CD4-positive, alpha-beta T cell (primary cell): Measurements from ENCODE around the gene IFT74. TPM values are rescaled to one million over a fixed set of nuclear protein-coding genes. Genes with fewer than 3 reads are reported as not detected.

Experiments
- ATAC-seq: fragments of 200-7000 bp; cut with Tn5 transposase; one replicate; pipeline ENCODE4 v1.10.0; 2022; ENCODE audit warnings: mild to moderate bottlenecking; ENCODE audit not compliant: poor library complexity
- CTCF ChIA-PET: fragments of 350-600 bp; sonication (Branson Sonifier 250); formaldehyde crosslinking; loops from one replicate; lab custom pipeline; 2021; ENCODE audit warnings: antibody characterized with exemption, inconsistent platforms; lab: Charles Lee
- POLR2A ChIA-PET: fragments of 350-600 bp; sonication (Branson Sonifier 250); formaldehyde crosslinking; loops from one replicate; lab custom pipeline; 2021; ENCODE audit warnings: antibody characterized with exemption, inconsistent platforms; lab: Charles Lee
- DNase-seq, 14 experiments: peaks; one replicate each; pipeline ENCODE4 v3.0.0-alpha.2; 2013 to 2020; ENCODE audit warnings: mixed read lengths in 2 of 14
- H3K27ac ChIP-seq, 2 donors: one replicate each; pipeline versions ENCODE4 v1.5.1 to v1.7.0; 2013; ENCODE audit warnings: low read length in 2 of 2, low read depth in 1 of 2, mild to moderate bottlenecking in 1 of 2
- H3K27me3 ChIP-seq, 2 experiments: 1 replicate in 1 of 2; 2 replicates in 1 of 2; pipeline versions ENCODE4 v1.6.1 to v1.7.0; 2013; ENCODE audit warnings: low read length in 2 of 2, control low read depth in 1 of 2, mild to moderate bottlenecking in 1 of 2, moderate library complexity in 1 of 2; ENCODE audit not compliant: insufficient read depth in 2 of 2, control insufficient read depth in 1 of 2
- H3K36me3 ChIP-seq: one replicate; pipeline ENCODE4 v1.6.1; 2013; ENCODE audit warnings: low read length, control low read depth; ENCODE audit not compliant: insufficient read depth
- H3K4me1 ChIP-seq: one replicate; pipeline ENCODE4 v1.6.1; 2013; ENCODE audit warnings: low read length, control low read depth; ENCODE audit not compliant: insufficient read depth
- H3K4me3 ChIP-seq: one replicate; pipeline ENCODE4 v1.5.1; 2013; ENCODE audit warnings: mild to moderate bottlenecking, low read length, moderate library complexity
- H3K9me3 ChIP-seq, 2 experiments: 1 replicate in 1 of 2; 2 replicates in 1 of 2; pipeline versions ENCODE4 v1.6.1 to v1.7.0; 2013; ENCODE audit warnings: low read length in 2 of 2, mild to moderate bottlenecking in 2 of 2, control low read depth in 1 of 2, moderate library complexity in 1 of 2; ENCODE audit not compliant: control insufficient read depth in 1 of 2, insufficient read depth in 1 of 2
- H3K27ac Mint-ChIP-seq: one replicate; pipeline ENCODE4 v1.8.0; 2020; ENCODE audit warnings: mixed read lengths
- H3K27me3 Mint-ChIP-seq: one replicate; pipeline ENCODE4 v1.8.0; 2021; ENCODE audit warnings: mixed read lengths
- H3K36me3 Mint-ChIP-seq: one replicate; pipeline ENCODE4 v1.8.0; 2021; ENCODE audit warnings: low read depth, mixed read lengths
- H3K4me1 Mint-ChIP-seq: one replicate; pipeline ENCODE4 v1.8.0; 2021; ENCODE audit warnings: low read depth, mixed read lengths
- H3K4me3 Mint-ChIP-seq: one replicate; pipeline ENCODE4 v1.8.0; 2020; ENCODE audit warnings: mild to moderate bottlenecking, mixed read lengths
- H3K9me3 Mint-ChIP-seq: one replicate; pipeline ENCODE4 v1.8.0; 2020; ENCODE audit warnings: mixed read lengths
- CTCF ChIP-seq: fragments of 200-600 bp; IDR thresholded peaks from one replicate; pipeline ENCODE4 v1.8.0; 2022; ENCODE audit warnings: antibody characterized with exemption, mild to moderate bottlenecking
- intact Hi-C, 2 experiments: fragments of 100-400 bp; cut with DNase I in 1 of 2; cut with micrococcal nuclease in 1 of 2; formaldehyde crosslinking; loops; one replicate each; pipeline versions ENCODE4 v1.15.1 to v1.9.0; 2023 to 2025; cut with DNase I, micrococcal nuclease
- total RNA-seq, 174 experiments: library from RNA in 2 of 174; stranded (reverse) in 2 of 174; gene quantifications; one replicate each; pipeline ENCODE4 v1.2.3 and lab custom pipeline; 2021 to 2026

Gene IFT74
- total RNA-seq, 2 experiments from 2014 or later = 7.3 to 7.7 TPM

GRCh38 chr9:27059412-27059811 lies 103.2 kb downstream of the IFT74 start:
- Histone ChIP-seq H3K27me3 (no peaks in the 10 kb centered on the region), H3K9me3 (no peaks in the 10 kb centered on the region), H3K4me3 (no peak overlapping the region), H3K4me1 (no peaks in the 10 kb centered on the region), H3K27ac (no peak overlapping the region), H3K36me3 (no peaks in the 10 kb centered on the region)
- intact Hi-C loops = no loop called here
- no peaks in the 10 kb centered on the region for H3K9me3 Mint-ChIP-seq
- no peak overlapping the region for H3K27ac Mint-ChIP-seq
- H3K36me3 Mint-ChIP-seq = peaks cover 20% of the 10 kb centered on the region
- TF ChIP-seq CTCF = no peak
- DNase-seq (no peak), ATAC-seq (no peak)
- ChIA-PET CTCF (no interaction called here), POLR2A (no interaction called here)
- H3K4me3 Mint-ChIP-seq = no peak overlapping the region
- no peaks in the 10 kb centered on the region for H3K4me1 Mint-ChIP-seq
- H3K27me3 Mint-ChIP-seq = no peaks in the 10 kb centered on the region

GRCh38 chr9:27059907-27060306 lies 103.7 kb downstream of the IFT74 start:
- H3K4me3 Mint-ChIP-seq = no peak overlapping the region
- no peaks in the 10 kb centered on the region for H3K27me3 Mint-ChIP-seq
- POLR2A ChIA-PET = no interaction called here
- Histone ChIP-seq H3K4me1 (no peaks in the 10 kb centered on the region), H3K27ac (no peak overlapping the region), H3K9me3 (no peaks in the 10 kb centered on the region), H3K4me3 (no peak overlapping the region), H3K27me3 (no peaks in the 10 kb centered on the region), H3K36me3 (no peaks in the 10 kb centered on the region)
- ATAC-seq (no peak), DNase-seq (no peak)
- peaks cover 20% of the 10 kb centered on the region for H3K36me3 Mint-ChIP-seq
- CTCF ChIA-PET = no interaction called here
- intact Hi-C loops = no loop called here
- TF ChIP-seq CTCF = no peak
- no peaks in the 10 kb centered on the region for H3K4me1 Mint-ChIP-seq
- H3K9me3 Mint-ChIP-seq = no peaks in the 10 kb centered on the region
- H3K27ac Mint-ChIP-seq = no peak overlapping the region

GRCh38 chr9:27065288-27065687 lies 109.1 kb downstream of the IFT74 start:
- TF ChIP-seq CTCF = no peak
- H3K9me3 ChIP-seq = no peaks in the 10 kb centered on the region
- no peak overlapping the region for H3K4me3 ChIP-seq
- no peaks in the 10 kb centered on the region for H3K36me3 ChIP-seq
- Mint-ChIP-seq H3K9me3 (no peaks in the 10 kb centered on the region), H3K4me1 (no peaks in the 10 kb centered on the region), H3K27me3 (no peaks in the 10 kb centered on the region), H3K4me3 (no peak overlapping the region), H3K27ac (no peak overlapping the region), H3K36me3 (peaks cover 7% of the 10 kb centered on the region)
- CTCF ChIA-PET = no interaction called here
- POLR2A ChIA-PET = no interaction called here
- no peaks in the 10 kb centered on the region for H3K27me3 ChIP-seq
- ATAC-seq = no peak
- H3K27ac ChIP-seq = no peak overlapping the region
- DNase-seq = no peak
- intact Hi-C loops = no loop called here
- H3K4me1 ChIP-seq = no peaks in the 10 kb centered on the region
